GM19043 (cell line): ENCODE results near the gene PLVAP.
"Not testable (repeated sequence)": the region's sequence is repeated elsewhere in the genome, so short reads cannot be mapped to it uniquely, and the experiment has no call there.

Experiments used
- ATAC-seq: cut with Tn5 transposase; IDR thresholded peaks from one replicate; pipeline ENCODE4 v1.9.1; 2021; ENCODE audit warnings: low read depth; ENCODE audit not compliant: unreplicated experiment

The PLVAP gene

DNA sequence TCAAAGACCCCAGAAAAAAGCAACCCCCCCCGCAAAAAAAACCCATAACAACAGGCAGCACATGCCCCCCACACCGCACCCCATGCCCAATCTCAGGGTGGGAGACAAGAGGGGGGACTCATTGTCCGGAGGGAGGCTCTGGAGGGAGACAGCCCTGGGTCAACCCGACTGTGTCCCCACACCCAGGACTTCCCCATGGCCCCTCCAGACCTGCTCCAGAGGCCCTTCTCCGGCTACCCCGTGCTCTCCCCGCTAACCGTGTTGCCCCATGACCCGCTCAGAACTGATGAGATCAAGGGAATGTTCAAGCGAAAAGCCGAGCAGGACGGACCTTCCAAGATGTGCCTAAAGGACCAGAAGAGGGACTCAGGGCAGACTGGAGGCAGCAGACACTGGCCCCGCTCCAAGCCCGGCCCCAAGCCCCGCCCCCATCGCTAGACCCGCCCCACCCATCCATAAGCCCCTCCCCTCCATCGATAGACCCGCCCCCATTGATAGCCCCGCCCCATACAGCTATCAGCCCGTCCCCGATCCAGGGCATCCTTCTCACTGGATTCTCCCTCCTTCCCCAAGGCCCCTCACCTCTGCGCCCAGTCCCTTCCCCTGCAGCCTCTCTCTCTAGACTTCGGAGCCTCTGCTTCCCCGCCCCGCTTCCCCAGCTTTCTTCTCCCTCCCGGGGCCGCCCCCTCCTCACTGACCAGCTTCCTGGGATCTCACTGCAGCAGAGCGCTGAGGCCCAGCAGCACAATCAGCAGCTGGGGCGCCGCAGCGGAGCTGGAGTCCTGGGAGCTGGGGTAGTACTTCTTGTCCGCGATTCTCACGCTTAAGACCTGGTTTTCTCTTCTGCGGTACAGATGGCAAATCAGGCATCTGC, 26.1 kb upstream of the PLVAP start:
- ATAC-seq = no peak

DNA sequence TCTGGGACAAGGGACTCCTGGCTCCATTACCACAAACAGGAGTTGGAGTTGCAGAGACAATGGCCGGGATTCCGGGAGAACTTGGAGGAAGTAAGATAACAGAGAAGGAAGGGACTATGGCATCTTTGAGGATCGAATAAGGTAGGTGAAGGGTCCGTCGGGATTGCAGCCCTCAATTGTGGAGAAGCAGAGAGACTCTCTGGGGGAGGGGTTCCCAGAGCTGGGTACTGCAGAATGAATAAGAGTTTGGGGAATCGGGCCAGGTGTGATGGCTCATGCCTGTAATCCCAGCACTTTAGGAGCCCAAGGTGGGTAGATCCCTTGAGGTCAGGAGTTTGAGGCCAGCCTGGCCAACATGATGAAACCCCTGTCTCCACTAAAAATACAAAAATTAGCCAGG, 24.5 kb upstream of the PLVAP start:
- no peak for ATAC-seq

DNA sequence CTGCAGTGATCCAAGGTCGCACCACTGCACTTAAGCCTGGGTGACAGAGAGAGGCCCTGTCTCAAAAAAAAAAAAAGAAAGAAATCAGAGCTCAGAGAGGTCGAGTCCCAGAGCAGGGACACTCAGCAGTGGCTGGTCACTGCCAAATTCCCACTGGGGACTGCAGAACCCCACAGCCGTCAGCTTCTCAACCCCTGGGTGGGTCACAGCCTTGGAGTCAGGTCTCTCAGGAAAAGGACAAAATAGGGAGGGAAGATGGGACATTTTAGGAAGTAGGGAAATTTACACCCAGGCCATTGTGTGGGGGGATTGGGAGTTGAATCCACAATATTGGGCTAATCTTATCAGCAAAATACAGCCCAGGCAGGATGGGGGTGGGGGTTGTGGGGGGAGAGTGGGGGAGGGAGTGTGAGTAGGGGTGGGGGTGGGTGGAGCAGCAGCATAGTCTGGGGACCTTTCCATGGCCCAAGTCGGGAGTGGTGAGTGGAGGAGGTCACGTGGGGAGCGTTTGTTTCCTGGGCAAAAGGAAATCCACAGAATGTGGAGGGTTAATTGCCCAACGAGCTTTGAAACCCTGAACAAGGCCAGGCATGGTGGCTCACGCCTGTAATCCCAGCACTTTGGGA, 21.9 kb upstream of the PLVAP start:
- no peak for ATAC-seq

DNA sequence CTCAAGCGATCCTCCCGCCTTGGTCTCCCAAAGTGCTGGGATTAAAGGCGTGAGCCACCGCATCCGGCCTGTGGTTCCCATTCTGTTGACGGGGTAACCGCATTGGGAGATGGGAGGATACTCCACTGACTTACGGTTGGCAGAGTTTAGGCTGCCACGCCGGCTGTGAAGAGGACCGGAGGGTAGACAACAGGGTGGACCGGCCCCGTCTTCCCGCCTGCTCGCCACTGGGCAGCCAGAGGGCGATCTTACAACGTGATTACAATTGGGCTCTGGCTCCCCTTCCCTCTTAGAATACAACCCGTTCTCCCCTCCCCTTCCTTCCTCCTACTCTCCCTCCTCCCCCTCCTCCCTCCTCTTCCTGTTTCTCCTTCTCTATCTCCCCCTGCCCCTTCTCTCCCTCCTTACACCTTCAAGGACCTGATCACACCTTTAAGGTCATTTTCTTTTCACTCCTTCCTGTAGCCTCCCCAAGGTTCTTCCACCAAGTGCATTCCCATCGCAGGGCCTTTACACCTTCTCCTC, 17.8 kb upstream of the PLVAP start:
- ATAC-seq = no peak

DNA sequence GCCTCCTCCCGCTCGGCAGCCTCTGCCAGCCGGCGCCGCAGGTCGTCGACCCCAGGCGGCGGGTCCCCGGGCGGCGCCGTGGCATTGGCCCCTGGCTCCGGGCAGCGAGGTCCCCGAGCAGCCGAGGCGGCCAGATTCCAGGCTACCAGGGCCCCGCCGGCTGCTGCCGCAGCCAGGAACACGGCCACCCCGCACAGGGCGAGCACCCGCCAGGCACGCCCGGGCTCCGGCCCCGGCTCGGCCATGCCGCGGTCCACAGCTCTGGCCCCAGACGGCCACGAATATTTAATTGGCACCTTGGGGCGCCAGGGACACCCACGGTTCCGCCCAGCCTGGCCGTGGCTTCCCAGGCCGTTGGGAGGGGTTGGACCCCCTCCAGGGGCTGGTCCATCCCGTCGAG, 16.8 kb upstream of the PLVAP start, which contains the start of gene CCDC194:
TSS of gene CCDC194 (minus strand) at position 283 of the 400 bp plus-strand sequence. CDS start at position 245, 38 bp downstream.
- ATAC-seq = no peak

DNA sequence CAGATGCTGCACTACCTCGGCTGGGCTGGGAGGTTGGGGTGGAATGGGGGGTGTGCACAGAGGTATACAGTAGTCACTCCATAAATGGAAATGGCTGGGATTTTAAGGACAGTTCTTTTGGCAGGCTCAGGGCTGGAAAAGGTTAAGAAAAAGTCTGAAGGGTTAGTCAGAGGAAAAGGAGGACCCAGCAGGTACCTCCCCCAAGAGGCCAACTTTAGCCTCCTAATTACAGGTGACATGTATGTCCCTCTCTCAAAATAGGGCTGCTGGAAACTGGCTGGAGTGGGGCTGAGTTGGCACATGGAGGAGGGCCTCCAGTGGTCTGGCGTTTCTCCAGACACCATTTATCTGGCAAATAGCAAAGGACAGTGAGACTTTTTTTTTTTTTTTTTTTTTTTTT, 15.9 kb upstream of the PLVAP start:
- no peak for ATAC-seq

DNA sequence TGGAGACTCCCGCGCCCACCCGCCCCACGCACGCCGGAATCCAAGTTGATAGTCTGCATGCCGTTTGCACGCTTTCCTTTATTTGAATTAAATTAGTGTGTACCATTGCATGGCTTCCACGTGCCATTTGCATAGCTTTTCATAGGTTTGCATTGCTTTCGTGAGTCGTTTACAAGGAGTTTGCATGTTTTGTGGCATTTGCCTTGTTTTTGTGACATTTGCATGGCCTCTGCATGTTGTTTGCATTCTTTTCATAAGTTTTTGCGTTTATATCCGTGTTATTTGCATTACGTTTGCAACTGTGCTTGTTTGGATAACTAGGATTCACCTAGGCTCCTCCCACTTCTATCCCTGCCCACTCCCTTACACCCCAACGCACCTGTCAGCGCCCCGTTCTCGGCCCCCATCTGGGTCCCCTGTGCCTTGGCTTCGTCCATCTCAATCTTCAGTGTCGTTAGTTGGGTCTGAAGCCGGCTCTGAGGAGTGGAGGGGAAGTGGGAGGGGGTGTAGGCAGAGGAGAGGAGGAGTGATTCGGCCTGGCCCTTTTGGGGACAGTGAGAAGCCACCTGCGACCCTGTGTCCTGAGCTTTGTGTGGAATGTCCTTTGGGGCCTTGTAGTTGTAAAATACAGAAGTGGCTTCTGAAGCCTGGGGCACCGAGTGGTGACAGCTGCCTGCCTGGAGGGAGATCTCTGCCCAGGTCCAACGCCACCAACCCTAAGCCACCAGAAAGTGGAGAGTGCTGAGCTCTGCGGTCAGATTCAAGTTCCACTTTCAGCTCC, 14.4 kb upstream of the PLVAP start:
- ATAC-seq = no peak

DNA sequence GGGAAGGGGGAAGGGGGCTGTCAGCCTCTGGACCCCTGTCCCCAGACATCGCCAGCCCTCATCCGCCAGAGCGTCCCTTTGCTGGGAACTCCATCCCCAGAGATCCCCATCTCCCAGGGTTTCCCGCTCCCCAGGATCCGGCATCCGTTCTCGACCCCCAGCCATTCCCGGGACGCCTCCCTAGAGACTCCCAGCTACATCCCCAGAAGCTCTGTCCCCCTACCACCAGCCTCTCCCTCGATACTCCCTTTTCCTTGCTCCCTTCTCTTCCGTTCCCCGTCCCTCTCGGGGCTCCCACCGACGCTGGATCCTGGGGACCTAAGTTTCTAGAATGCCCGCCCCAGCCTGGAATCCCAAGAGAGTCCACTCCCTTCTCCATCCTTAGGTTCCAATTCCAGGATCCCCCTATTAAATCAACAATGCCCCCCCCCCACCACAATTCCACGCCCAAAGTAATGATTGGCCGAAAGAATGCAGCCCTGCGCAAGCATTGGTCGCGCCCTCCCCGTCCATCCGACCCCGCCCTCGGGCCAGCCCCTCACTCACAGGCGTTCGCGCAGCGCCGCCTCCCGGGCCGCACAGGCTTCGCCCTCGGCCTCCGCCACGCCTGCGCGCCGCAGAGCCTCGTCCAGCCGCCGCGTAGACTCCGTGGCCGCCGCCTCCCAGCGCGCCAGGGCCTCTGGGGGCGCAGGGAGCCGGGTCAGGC, 13.7 kb upstream of the PLVAP start:
- peak; percentile 59 for ATAC-seq

DNA sequence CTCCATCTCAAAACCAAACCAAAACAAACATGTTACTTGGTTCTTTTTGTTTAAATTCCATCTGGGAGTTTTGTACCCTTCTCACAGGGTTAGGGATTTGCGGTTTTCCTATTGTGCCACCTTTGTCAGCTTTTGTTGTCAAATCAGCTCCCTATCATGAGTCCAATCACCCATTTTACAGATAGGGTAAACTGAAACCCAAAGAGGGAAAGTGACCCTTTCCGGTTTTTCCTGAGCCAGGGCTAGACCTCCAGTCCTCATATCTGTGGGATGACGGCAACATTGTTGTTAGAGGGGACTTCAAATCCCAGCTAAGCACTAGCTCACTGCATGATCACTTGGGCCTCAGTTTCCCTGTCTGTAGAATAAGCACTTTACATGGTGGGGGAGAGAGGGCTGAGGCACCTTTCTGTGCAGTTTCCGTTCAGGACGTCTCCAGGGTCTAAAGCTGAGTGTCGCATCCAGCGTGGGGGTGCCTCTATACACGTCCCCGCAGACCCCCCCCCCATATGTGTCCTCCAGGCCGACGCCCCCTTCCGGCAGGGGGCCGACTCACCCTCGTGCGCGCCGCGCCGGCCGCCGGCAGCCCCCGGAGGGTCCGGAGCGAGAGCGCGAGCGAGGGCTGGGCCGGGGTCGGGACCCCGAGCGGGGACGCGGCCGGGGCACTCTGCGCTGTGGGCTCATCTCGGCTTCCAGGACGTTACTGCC, 13.0 kb upstream of the PLVAP start:
- ATAC-seq = no peak

DNA sequence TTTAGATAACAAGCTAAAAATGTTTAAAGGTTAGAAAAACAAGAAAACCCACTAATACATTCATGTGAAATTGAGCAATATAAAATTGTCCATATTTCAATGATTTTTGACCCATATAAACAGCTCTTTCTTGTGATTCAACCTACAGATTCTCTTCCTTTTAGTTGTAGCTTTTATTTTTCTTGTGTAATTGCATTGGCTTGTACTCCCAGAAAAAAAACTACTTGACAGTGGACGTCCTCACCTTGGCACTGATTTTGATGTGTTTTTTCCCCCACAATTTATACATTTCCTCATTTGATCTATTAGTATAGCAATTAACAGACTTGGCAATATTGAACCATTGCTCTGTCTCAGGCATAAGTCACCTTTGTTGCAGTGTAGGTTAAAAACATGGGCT, 12.1 kb upstream of the PLVAP start:
- ATAC-seq = no peak

DNA sequence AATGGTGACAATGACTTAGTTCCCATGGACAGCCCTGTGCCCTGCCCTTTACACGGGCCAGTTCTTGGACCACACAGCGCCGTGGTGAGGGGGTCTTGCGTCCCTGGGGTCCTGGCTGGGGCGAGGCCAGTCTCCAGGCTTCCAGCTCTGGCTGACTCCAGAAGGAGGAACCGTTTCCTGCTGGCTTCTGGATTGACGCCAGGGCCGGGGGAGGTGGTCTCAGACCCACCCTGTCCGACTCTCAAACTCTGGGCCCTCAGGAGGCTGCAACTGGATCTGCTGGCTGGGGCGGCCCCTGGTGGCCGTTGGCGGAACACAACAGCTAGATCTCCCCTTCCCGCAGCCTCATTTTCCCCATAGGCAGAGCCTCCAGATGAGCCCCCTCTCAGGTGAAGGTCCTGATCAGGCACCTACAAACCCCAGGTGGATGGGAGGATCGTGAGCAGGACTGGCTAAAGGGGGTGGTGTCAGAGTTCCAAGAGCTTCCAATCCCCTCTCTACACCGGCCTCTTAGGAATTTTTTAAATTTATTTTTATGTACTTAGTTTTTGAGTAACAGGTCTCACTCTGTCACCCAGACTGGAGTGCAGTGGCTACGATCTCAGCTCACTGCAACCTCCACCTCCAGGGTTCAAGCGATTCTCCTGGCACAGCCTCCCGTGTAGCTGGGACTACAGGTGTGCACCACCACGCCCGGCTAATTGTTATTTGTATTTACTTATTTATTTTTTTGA, 8.9 kb upstream of the PLVAP start:
- no peak for ATAC-seq

DNA sequence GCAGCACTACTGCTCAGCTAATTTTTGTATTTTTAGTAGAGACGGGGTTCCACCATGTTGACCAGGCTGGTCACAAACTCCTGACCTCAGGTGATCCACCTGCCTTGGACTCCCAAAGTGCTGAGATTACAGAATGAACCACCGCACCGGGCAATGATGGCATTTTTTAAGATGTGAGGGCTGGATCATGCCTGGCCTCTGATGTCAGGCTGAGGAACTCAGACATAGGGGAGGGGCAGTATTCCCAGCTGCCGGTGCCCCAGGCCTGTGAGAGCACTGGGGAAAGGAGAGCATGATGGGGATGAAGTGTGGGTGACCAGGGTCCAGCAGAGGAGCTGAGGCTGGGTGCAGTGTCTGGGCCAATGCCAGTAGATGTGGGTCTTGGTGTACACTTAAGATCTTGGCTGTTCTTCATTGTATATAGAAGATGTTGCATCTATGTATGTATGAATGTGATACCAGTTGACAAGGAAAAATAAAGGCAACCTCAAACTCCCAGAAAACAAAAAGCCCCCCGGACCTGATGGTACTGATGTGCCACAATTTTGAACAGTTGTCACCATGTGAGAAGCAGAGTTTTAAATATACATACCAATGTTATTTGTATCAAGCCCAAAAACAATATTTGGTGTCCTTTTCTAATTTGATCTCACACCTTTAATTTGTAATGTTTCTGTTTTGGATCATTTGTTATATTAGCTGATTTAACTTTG, 3.4 kb upstream of the PLVAP start:
- ATAC-seq = no peak

DNA sequence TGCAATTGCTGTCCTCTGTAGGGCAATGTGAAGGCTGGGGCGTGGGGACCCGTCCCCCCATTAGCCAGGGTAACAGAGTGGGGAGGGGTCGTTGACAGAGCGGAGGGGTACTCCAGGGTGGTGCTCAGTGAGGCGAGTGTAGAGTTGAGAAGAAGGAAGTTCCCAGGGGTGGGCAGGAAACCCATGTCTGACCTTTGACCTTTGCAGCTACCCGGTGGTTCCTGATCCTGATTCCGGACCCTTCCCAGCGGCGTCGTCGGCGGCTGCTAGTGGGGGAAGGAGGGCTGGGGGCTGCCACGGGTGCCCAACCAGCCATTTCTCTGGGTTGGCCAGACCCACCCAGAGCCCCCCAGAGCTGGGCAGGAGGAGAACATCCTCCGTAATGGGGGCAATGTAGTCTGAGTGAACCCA, 2.1 kb upstream of the PLVAP start:
- ATAC-seq = no peak

DNA sequence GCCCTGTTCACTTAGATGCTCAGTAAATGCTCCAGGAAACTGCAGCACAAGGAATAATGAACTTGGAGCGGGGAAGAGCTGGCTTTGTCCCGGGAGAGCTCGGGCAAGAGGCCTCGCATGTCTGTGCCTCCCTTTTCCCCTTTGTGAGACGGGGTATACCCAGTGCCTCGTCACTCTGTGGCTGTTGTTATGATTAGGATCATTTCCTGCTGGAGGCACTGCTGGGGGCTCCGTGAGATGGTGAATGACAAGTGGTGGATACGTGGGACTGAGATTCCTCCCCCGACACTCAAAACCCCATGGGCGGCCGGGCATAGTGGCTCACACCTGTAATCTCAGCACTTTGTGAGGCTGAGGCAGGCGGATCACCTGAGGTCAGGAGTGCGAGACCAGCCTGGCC, 1.1 kb upstream of the PLVAP start:
- no peak for ATAC-seq

DNA sequence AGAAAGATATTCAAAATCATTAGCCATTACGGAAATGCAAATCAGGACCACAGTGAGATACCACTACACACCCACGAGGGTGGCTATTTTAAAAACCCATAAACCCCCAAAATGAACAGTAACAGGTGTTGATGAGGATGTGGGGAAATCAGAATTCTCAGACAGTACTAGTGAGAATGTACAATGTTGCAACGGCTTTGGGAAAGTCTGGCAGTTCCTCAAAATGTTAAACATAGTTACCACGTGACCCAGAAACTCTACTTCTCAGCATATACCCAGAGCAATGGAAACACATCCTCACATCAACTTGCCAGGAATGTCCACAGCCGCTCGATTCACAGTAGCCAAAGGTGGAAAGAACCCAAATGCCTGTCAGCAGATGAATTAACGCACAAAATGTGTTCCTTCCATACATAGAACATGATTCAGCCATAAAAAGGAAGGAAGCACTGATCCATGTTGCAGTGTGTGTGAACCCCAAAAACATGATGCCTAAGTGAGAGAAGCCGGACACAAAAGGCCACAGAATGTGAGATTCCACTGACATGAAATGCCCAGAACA, 7.0 kb downstream of the PLVAP start:
- ATAC-seq = peak; percentile 61

DNA sequence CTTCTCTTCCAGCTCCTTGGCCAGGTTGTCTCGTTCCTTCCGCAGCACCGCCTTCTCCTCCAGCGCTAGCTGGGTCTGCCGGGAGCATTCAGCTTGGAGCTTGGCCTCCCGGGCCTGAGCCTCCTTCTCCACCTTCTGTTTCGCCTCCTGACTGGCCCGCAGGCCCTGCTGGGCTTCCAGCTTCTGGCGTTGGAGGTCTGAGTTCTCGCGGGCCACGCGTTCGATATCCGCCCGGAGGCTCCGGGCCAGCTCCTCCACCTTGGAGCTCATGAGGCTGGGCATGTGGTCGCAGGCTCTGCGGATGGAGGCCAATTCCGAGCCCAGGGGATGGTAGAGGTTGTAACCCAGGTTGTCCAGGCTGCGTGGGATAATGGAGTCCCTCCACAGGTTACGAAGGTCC, 11.8 kb downstream of the PLVAP start:
- ATAC-seq = no peak

DNA sequence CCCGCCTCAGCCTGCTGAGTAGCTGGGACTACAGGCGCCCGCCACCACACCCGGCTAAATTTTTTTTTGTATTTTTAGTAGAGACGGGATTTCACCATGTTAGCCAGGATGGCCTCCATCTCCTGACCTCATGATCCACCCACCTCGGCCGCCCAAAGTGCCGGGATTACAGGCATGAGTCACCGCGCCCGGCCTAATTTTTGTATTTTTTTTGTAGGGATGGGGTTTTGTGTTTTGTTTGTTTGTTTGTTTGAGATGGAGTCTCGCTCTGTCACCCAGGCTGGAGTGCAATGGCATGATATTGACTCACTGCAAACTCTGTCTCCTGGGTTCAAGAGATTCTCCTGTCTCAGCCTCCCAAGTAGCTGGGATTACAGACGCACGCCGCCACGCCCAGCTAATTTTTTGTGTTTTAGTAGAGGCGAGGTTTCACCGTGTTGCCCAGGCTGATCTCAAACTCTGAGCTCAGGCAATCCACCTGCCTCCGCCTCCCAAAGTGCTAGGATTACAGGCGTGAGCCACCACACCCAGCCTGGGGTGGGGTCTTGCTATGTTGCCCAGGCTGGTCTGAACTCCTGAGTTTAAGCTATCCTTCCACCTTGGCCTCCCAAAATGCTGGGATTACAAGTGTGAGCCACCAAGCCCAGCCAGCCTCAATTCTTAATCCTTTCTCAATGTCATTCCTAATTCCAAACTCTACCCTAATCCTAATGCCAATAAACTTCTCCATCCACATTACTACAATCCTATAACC, 13.1 kb downstream of the PLVAP start:
- ATAC-seq = not testable (repeated sequence)
